Measurements from ENCODE around the gene BACH2.
A peak's percentile ranks its signal among the peaks of the same experiment; 100 is the strongest.
"Not testable (repeated sequence)": the region's sequence is repeated elsewhere in the genome, so short reads cannot be mapped to it uniquely, and the experiment has no call there.

Gene BACH2

DNA sequence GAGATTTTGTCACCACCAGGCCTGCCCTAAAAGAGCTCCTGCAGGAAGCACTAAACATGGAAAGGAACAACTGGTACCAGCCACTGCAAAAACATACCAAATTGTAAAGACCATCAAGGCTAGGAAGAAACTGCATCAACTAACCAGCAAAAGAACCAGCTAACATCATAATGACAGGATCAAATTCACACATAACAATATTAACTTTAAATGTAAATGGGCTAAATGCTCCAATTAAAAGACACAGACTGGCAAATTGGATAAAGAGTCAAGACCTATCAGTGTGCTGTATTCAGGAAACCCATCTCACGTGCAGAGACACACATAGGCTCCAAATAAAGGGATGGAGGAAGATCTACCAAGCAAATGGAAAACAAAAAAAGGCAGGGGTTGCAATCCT, 240.7 kb downstream of the BACH2 start:
- not testable (repeated sequence) for DNase-seq

DNA sequence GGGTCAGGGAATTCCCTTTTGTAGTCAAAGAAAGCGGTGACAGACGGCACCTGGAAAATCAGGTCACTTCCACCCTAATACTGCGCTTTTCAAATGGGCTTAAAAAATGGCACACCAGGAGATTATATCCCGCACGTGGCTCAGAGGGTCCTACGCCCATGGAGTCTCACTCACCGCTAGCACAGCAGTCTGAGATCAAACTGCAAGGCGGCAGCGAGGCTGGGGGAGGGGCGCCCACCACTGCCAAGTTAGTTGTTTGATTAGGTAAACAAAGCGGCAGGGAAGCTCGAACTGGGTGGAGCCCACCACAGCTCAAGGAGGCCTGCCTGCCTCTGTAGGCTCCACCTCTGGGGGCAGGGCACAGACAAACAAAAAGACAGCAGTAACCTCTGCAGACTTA, 242.4 kb downstream of the BACH2 start:
- DNase-seq: not testable (repeated sequence)

DNA sequence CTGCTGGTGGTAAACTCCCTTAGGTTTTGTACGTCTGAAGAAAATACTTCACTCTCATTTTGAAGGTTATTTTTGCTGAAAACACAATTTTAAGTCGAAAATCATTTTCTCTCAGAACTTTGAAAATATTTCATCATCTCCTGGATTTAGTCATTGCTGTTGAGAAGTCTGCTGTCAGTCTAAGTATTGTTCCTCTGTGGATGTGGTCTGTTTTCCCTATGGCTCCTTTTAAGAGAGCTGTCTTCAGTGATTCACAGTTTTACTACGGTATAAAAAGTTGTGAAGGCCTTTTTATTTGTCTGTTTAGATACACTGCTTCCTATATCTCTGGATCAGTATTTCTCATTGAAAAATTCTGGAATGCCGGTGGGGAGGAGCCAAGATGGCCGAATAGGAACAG, 243.0 kb downstream of the BACH2 start:
- DNase-seq: no peak

DNA sequence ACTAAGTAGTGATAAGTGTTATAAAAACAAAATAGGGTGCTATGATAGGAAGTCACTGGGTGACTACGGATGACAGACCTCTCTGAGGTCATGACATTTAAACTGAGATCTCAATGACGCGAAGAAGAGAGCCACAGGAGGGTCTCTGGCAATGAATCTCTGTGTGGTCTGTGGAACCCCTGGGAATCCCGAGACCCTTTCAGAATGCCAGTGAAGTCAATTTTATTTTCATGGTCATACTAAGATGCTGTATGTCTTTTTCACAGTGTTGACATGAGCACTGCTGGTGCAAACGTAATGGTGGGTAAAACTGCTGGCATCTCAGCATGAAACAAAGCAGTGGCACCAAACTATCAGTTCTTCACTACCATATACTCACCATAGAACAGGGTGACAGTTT, 247.3 kb downstream of the BACH2 start:
- DNase-seq: no peak

DNA sequence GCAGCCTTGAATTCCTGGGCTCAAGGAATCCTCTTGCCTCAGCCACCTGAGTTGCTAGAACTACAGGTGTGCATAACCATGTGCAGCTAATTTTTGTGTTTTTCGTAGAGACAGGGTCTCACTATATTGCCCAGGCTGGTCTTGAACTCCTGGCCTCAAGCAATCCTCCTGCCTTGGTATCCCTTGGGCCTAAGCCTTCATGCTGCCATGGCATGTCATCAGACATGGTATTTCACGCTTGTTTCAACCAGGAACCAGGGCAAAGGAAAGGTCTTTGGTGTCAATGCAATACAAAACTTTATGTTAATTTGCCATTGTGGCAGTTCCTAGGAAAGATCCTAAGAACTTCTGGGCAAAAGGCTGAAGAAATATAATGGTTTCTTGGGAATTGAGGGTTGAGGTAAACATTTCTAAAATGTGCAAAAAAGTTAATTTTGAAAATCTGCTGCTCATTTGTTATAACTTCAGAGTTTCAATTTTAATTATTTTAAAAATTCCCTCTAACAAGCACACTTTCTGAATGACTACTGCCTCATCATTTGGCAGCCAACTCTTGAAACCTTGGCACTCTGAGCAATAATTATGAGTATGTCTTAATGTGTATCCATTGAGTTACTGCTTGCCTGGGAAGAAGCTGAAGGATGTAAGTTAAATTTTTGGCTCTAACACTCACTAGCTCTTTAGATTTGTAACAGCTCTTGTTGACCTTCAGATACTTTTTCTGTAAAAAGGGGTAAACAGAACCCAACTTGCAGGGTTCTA, 248.3 kb downstream of the BACH2 start:
- DNase-seq: no peak

DNA sequence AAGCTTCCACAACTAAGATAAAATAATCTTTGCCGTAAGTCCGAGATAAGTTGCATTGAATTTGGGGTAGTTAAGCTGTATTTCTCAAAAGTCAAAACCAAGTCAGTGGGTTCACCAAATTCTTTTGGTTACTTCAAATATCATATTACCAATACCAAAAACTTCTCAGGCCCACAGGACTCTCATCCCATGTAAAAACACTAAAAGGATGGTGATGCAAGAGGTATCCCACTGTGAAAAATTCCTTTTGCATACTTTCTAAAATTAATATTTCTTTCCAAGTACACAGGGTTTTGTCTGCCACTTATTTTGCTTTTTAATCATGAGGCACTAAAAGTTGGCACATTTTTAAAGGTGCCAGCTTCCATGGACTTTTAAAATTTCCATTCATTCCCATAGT, 251.1 kb downstream of the BACH2 start:
- DNase-seq: no peak

DNA sequence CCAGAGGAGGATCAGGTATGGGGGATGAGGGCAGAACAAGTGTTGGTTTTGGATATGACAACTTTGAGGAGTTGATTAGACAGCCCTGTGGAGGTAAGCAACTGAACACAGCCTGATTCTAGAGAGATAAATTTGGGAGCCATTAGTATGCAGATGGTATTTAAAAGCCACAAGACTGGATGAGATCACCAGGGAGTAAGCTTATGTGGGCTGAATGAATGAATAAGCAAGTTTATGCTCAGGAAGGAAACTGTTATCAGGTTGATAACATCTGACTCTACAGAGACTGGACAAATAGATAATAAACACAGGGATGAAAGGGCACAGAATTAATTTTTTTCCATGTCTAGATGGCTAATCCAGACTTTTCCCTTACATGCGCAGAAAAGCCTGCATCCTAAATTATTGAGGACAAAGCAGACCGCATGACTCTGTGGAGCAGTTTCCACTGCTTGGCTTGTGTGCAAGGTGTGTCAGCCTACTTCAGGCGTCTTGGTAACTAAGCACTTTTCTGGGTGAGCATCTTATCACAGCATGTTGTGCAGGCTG, 251.7 kb downstream of the BACH2 start:
- DNase-seq: no peak

DNA sequence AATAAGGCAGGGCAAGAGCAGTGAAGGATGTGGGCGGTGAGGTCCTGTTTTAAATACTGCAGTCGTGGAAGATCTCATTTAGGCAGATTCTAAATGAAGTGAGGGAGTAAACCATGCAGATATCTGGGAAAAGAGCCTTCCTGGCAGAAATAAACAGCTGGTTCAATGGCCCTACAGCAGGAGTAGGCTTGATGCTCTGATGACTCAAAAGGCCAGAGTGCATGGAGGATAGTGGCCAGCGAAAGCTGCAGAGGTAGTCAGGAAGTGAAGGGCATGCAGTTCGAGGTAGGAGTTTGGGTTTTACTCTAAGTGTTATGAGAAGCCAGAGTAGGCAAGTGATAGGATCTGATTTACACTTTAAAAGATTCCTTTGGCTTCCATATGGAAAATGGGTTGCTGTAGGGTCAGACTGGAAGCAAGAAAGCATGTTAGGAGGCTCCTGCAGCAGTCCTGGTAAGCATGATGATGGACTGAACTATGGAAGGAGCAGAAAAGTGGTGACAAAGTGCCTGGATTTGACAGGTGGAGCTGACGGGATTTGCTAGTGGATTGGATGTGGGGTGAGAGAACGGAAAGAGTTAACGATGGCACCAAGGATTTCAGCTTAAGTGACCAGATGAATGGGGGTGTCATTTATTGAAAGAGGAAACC, 252.3 kb downstream of the BACH2 start:
- DNase-seq: no peak

DNA sequence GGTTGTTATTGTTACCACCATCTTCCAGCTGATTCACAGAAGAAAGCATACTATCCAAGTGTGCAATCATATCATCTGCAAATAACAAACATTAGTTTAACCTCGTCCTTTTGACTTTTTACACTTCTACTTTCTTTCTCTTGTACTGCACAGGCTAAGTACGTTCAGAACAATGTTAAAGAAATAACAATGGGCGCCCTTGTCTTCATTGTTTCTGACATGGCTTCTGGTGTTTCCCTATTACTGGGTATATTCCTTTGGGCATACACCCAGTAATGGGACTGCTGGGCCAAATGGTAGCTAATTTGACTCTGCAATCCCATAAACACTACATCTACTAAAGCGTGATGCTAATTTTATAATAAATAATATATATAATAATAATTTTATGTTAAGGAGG, 255.7 kb downstream of the BACH2 start:
- DNase-seq: no peak

DNA sequence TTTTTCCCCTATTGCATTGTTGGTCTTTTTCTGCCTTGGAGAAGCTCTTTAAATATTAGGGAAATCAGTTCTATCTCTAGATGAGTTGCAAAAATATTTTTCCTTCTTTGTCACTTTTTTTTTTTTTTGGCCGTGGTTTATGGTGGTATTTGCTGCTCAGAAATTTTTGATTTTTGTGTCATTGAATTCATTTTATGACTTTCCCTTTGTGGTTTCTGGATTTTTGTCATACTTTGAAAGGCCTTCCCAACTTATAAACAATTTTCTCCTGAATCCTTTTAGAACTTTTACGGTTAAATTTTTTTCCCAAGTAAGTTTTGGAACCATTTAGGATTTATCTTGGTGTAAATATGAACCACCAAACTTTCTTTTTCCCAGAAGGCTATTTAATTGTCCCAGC, 256.7 kb downstream of the BACH2 start:
- DNase-seq: no peak

DNA sequence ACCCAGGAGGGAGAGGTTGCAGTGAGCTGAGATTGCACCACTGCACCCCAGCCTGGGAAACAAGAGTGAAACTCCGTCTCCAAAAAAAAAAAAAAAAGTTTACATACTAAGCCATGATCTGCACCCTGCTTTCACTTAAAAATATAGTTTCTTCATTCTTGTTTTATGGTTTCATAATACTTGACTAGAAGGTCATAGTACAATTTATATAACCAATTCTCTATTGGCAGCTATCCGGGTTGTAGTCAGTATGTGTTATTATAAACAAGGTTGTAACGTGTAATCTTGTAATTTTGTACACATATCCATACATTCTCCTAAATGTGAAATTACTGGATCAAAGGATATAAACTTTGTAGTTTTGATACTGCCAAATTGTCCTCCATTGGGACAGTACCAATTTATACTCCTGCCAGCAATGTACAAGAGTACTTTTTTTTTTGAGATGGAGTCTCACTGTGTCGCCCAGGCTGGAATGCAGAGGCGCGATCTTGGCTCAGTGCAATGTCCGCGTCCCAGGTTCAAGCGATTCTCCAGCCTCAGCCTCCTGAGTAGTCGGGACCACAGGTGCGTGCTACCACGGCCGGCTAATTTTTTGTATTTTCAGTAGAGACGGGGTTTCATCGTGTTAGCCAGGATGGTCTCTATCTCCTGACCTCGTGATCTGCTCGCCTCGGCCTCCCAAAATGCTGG, 257.5 kb downstream of the BACH2 start:
- no peak for DNase-seq

DNA sequence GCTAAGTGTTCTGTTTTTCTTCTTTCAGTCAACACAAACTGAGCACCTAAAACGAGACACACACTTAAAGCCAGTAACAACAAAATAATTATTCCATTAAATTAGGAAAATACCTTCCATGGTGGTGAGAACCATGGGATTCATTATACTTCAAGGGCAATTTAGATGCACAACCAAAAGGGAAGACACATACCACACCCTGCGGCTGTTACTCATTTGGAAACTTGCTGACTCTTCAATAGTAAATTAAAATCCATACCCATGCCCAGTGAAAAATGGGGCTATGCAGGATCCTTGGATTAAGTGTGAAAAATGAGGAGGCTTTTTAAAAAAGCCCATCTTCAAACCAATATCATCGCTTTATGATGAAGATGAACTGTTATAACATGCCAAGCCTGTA, 259.7 kb downstream of the BACH2 start:
- DNase-seq: no peak

DNA sequence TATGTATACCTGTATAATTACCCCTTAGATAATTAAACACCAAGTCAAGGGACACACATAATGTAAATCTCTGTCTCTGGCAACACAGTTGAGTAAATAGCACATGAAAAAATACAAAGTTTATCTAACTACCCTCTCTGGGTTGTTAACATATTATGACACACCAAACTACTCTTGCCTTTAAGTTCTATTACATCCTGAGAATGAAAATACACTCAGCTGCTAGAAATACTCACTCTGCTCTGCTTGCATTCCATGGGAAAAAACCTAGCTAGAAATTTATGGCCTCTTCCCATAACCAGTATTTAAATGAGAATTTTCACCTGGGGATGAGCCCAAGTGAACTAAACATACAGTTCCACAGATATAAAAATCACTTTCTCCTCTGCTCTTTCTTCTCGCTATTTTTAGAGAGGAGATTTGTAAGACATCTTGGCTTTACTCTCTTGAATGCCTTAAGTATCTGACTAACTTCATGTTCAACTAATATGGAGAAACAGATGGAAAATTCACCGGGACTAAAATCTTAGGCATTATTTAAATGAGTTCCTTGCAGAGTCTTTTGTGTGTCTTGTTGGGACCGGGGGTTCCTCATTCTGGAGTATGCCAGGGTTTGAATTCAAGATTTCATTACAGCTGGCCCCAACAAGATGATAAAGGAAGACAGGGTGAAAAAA, 261.5 kb downstream of the BACH2 start:
- DNase-seq: no peak

DNA sequence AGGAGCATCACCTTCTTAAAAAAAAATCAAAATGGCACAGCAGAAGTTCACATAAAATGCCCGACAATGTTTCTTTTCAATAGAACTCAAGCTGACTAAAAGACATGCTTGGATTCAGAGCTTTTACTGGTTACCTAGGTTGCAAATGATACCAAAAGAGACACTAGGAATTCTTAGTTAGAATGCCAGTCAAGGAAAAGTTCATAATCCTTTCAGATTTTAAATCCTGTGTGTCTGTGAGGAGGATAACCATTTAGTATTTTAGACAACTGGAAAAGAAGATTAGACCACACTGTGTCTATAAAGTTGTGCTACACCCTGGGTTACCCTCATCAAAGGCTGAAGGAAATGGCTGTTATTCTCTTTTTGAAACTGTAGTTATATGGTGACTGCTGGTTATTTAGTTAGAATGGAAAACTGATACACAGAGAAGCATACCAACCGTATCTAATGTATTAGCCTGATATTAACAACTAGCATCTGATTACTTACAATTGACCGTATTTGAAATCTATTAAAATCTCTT, 262.8 kb downstream of the BACH2 start:
- no peak for DNase-seq

DNA sequence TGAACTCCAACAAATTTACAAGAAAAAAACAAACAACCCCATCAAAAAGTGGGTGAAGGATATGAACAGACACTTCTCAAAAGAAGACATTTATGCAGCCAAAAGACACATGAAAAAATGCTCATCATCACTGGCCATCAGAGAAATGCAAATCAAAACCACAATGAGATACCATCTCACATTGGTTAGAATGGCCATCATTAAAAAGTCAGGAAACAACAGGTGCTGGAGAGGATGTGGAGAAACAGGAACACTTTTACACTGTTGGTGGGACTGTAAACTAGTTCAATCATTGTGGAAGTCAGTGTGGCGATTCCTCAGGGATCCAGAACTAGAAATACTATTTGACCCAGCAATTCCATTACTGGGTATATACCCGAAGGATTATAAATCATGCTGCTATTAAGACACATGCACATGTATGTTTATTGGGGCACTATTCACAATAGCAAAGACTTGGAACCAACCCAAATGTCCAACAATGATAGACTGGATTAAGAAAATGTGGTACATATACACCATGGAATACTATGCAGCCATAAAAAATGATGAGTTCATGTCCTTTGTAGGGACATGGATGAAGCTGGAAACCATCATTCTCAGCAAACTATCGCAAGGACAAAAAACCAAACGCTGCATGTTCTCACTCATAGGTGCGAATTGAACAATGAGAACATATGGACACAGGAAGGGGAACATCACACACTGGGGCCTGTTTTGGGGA, 264.0 kb downstream of the BACH2 start:
- DNase-seq: not testable (repeated sequence)

DNA sequence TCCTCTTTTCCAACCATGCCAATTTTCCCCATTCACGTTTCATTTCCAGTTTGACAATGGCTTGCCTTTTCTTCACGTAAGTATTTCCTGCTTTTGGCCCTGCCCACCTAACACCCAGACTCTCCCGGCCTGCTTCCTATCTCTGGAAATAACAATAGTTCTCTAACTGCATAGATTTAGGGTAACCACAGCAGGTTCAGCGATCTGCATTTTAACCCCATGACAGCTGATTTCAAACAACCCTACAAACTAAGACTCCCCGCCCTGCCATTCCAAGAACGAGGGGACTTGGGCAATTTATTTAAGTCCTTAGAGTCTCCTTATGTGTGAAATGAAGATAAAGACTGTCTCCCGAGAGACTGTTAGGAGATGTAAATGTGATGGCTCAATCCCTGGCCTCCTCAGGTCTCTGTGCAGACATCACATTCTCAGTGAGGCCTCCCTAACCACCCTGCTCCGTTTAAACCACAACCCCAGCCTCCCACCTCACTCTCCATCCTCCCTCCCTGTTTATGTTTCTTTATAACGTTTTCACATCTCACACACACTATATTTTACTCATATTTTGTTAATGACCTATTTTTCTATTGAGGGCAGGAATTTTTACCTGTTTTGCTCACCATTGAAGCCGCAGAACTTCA, 267.5 kb downstream of the BACH2 start:
- no peak for DNase-seq

DNA sequence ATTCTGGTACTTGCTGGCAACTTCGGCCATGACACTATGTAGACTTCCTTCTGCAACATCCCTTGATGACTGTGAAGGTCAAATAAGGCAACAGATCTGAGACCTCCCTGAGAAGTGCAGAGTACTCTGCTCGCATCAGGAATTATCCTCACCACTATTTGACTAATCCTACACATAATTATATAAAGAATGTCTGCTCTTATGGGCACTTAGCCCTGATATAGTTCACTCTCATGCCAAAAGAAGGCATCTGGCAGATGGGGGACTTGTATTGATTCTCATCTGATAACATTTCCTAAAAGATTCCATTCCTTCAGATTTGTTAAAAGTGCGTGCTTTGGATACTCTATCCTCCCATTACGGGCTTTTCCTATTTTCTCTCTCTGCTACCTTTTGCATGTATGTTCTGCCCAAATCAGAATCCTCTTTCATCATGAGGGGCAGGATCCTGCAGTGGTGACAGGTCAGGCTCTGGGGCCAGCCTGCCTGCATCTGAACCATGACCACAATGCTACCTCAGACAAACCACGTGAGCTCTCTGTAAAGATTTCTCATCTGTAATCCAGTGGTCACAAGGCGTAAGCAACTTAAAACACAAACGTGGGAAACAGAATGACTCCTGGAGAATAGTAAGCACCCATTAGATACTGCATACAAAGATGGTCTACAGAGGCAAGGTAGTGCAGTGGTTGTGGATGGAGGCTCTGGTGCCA, 268.4 kb downstream of the BACH2 start:
- no peak for DNase-seq

DNA sequence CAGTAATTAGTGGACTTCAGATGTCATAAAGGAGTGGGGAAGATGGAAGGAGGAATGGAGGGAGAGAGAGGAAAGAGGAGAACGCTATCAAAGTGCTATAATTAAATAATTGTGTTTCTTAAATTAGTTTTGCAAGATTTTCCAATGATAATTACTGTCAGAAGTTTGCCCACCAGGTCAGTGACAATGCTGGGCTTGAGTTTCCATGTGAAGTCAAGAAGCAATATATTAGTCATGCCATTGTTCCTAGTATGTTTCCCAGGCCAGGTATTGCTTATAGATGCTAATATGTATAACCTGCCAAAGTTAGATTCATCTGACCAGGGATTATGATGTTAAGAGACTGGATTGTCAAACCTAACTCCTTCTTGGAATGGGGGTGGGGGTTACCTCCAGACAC, 270.4 kb downstream of the BACH2 start:
- DNase-seq: no peak

DNA sequence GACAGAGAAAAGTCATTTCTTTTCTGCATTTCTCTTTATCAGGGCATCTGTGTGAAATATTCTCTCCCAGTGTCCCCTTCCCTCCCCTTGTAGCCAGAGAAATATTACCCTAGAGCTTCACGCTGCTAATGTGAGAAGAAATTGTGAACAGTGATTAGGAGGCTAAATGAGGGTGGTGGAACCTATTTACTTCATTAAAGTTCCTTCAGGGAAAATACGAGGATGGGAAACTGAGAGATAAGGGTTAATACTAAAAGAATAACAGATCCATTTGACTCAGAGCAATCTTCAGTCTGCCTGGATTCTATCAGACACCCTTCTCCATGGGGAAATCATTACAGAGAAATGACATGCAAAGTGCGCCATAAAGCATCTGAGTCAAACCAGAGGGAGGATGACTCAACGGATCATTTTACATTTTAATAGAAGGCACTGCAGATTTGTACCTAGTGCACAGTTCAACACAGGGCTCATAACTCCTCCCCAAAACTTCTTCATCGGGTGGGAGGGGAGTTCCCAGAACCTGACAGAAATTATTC, 271.1 kb downstream of the BACH2 start:
- no peak for DNase-seq

DNA sequence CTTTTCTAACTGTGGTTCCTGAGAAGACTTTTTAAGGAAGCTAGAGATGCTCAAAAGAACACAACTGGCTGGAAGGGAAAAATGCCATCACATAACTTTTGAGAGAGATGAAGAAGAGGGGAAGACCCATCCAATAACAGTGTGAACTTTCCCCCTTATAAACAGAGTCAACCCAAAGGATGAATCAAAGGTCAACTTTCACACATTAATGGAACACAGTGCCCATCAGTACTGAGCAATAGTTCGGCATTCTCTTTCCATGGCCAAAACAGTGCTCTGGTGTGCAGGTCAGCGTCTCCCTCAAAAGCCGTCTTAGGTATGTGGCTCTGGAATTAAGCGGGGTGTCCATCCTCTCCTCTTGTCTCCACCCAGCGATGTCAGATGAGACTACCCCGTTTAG, 272.0 kb downstream of the BACH2 start:
- no peak for DNase-seq

DNA sequence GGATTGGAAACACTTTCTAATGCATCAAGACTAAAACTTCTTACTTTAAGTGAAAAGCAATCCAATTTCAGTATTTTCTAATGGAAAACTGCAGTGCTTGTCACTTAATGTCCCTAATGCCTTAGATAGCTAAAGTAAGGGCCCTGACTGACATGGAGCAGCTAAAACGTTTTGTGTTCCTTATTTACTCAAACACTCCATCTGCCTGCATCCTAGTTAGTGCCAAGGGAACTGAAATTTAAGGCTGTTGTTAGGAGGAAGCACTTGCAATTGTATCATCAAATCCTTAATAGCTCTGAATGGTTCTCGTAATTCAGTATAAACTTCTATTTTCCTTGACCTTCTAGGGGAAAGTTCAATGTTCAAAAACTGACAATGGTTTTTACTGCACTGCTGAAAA, 274.9 kb downstream of the BACH2 start:
- peak; percentile 18 for DNase-seq

Data from NCI-H1694 treated with DMSO at 0.1 percent for 48 hours (cell line).